Mononuclear cell (primary cell): ENCODE data around the gene CC2D2B. TPM values are rescaled to one million over a fixed set of nuclear protein-coding genes. Genes with fewer than 3 reads are reported as not detected.

Experiments used
- H3K27me3 ChIP-seq: 2 replicates; pipeline ENCODE4 v1.6.0; 2011; ENCODE audit warnings: low read length, control low read depth; ENCODE audit not compliant: insufficient read depth
- H3K4me1 ChIP-seq: 2 replicates; pipeline ENCODE4 v1.5.1; 2011; ENCODE audit warnings: mild to moderate bottlenecking, low read length, control low read depth; ENCODE audit not compliant: insufficient read depth
- H3K4me3 ChIP-seq: 2 replicates; pipeline ENCODE4 v1.5.1; 2011; ENCODE audit warnings: mild to moderate bottlenecking, low read length, moderate library complexity
- H3K9me3 ChIP-seq: 2 replicates; pipeline ENCODE4 v1.5.1; 2011; ENCODE audit warnings: low read depth, mild to moderate bottlenecking, control low read depth, low read length
- total RNA-seq: library from RNA; depleted of rRNA; stranded (reverse); fragments of >200 nt; gene quantifications from one replicate; pipeline ENCODE4 v1.2.3, GENCODE V29; 2012

The CC2D2B gene
- total RNA-seq, 1 donor, result 1.2 TPM

DNA sequence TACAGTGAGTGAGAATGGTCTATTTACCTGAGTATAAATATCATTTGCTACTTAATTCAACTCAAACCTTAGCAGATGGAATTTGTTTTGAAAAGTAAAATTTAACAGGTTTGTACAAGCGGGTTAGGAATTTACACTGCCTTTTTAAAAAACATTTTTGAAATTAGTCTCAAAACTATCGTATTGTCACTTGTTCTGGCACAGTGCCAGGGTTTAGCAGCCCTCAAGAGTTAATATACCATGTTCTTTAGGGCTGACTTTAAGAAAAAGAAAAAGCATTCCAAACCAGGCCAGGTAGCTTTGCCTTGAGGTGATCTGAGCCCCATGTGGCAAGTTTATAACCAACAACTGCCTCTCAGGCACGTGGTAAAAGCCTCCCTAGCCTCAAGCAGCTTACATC, 153.5 kb downstream of the CC2D2B start:
- H3K27me3 ChIP-seq, result no peaks in the 10 kb centered on the region
- no peaks in the 10 kb centered on the region for H3K4me1 ChIP-seq
- no peak overlapping the region for H3K4me3 ChIP-seq
- H3K9me3 ChIP-seq, result no peaks in the 10 kb centered on the region

DNA sequence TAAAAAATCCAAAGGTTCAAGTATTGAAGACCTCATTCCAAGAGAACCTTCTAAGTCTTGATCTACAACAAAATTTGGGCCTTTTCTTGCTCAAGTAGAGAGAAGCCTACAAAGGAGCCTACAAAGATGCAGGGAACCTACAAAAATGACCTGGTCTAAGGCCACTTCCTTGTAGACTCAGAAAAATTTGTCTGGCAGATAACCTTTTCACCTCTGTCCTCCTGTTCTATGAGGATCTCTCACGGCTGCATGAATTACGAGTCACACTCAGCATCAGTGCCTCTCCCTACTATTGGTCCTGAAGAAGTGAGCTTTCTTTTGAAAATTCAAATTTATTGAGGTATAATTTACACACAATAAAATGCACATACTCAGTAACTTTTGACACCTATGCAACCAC, 164.9 kb downstream of the CC2D2B start:
- Histone ChIP-seq H3K9me3 (no peaks in the 10 kb centered on the region), H3K4me3 (no peak overlapping the region), H3K4me1 (no peaks in the 10 kb centered on the region), H3K27me3 (no peaks in the 10 kb centered on the region)

DNA sequence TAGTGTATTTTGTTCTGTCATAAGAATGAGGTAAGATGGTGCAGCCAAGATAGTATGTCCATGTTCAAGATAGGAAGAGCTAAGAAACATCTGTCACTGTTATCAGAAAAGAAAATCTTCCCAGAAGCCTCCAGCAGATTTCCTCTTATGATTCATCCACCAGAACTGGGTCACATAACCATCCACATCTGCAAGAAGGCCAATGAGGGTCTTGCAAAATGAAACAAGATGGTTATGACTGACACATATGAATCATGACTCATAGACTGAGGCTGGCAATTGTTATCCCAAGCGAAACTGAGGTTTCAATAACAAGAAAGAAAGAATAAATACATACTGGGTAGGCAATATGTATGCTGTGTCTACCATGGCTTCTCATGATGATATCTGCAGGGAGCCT, 165.9 kb downstream of the CC2D2B start:
- Histone ChIP-seq H3K4me1 (no peaks in the 10 kb centered on the region), H3K9me3 (no peaks in the 10 kb centered on the region), H3K27me3 (no peaks in the 10 kb centered on the region), H3K4me3 (no peak overlapping the region)

DNA sequence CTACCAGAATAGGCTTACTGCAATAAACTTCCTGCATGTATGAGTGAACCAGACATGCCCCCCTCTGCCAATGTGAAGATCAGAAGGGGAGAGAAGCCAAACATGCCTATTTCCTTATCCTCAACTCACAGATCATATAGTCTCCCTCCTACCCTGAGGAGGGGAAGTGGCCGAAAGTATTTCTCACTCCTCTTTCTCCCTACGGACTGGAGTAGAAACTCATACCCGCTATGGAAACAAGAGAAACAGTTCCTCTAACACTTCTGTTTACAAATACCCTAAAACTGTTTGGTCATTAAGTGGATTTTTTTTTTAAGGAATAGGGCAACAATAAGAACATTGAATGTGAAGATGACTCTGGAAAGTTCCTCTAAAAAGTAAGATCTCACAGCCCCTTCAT, 167.0 kb downstream of the CC2D2B start:
- H3K4me3 ChIP-seq, result no peak overlapping the region
- H3K27me3 ChIP-seq, result no peaks in the 10 kb centered on the region
- H3K4me1 ChIP-seq, result no peaks in the 10 kb centered on the region
- H3K9me3 ChIP-seq, result no peaks in the 10 kb centered on the region

DNA sequence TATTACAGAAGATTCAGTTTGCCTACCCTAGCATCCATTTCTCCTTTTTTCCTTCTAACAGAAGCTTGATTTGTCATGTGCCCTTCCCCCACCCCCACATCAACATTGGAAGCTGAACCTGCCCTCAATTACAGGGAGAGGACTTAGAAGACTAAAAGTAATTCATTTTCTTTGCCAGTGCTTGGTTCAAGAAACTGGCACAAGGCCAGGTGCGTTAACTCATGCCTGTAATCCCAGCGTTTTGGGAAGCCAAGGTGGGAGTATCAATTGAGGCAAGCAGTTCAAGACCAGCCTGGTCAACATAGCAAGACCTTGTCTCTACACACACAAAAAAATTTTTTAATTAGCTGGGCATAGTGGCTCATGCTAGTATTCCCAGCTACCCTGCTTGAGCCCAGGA, 168.2 kb downstream of the CC2D2B start:
- no peaks in the 10 kb centered on the region for H3K9me3 ChIP-seq
- H3K27me3 ChIP-seq, result no peaks in the 10 kb centered on the region
- no peaks in the 10 kb centered on the region for H3K4me1 ChIP-seq
- no peak overlapping the region for H3K4me3 ChIP-seq

DNA sequence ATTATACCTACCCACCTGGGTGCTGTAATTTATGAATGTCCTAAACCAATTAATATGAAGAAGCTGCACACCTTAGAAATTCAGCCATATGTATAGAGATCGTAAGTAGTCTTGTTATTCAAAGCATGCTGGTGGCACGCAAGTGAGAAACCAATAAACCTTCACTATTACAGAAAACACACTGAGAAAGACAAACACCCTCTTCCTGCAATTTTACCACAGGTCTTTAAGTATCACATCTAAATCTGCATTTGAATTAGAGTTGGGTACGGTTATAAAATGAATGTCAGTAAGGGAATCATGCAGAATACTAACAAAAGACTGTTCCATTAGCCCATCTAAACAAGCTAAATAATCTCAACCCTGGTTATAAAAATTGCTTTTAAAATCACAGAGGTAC, 169.4 kb downstream of the CC2D2B start:
- H3K27me3 ChIP-seq, result no peaks in the 10 kb centered on the region
- H3K4me3 ChIP-seq, result no peak overlapping the region
- H3K9me3 ChIP-seq, result no peaks in the 10 kb centered on the region
- H3K4me1 ChIP-seq, result no peaks in the 10 kb centered on the region

DNA sequence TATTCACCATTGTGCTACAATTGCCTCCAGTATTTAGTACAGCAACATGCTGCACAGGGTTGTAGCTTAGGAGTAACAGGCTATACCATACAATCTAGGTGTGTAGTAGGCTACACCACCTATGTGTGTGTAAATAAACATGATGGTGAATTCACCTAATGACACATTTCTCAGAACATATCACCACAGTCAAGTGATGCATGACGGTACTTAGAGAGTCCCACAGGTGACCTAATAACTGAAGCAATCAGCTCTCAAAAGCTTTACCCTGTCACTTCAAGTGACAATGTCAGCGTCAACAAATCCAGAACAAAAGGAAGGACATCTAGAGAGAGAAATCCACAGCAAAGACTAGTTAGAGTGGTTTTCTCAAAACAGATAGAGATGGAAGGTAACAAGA, 174.4 kb downstream of the CC2D2B start:
- no peaks in the 10 kb centered on the region for H3K9me3 ChIP-seq
- no peak overlapping the region for H3K4me3 ChIP-seq
- no peaks in the 10 kb centered on the region for H3K27me3 ChIP-seq
- no peaks in the 10 kb centered on the region for H3K4me1 ChIP-seq

Other genes starting within 250 kb of the CC2D2B start
- 8.7 TPM for gene TCTN3, start 214.0 kb upstream of the CC2D2B start, total RNA-seq
- gene ENTPD1, start 151.8 kb upstream of the CC2D2B start, total RNA-seq, result 30.1 TPM
- 14.7 TPM for gene CCNJ, start 135.6 kb downstream of the CC2D2B start, total RNA-seq
- gene ZNF518A, start 222.3 kb downstream of the CC2D2B start, total RNA-seq, result 7.7 TPM